K562 (cell line): ENCODE data around the gene PLCB4. TPM values are rescaled to one million over a fixed set of nuclear protein-coding genes. Genes with fewer than 3 reads are reported as not detected.

ENCODE experiments used
- ATAC-seq: fragments of 200-7000 bp; cut with Tn5 transposase; 3 replicates; pipeline ENCODE4 v1.9.1; 2020; ENCODE audit warnings: moderate library complexity
- BruUV-seq: library from RNA; stranded (reverse); fragments of 400-500 nt; replicated peaks from 2 replicates; lab custom pipeline; 2021; lab: Mats Ljungman, UMichigan
- CTCF ChIA-PET: fragments of 300-600 bp; formaldehyde crosslinking; extraction: SDS; loops from one replicate; lab custom pipeline; 2021; ENCODE audit warnings: low intra/inter-chr PET ratio; lab: Yijun Ruan, JAX
- POLR2A ChIA-PET: fragments of 300-600, 350-650 bp; sonication (Branson Sonifier 250); formaldehyde crosslinking; extraction: SDS; loops from one replicate; lab custom pipeline; 2021; ENCODE audit warnings: antibody characterized with exemption, inconsistent platforms; lab: Yijun Ruan, JAX
- DNase-seq, 4 experiments: peaks; one replicate each; pipeline versions ENCODE4 v3.0.0 to v3.0.0-alpha.2; 2011 to 2018; ENCODE audit warnings: low spot score in 3 of 4, mixed read lengths in 3 of 4; ENCODE audit errors: extremely low read depth in 1 of 4
- FAIRE-seq: peaks from 2 replicates; lab custom pipeline; 2011; peaks lifted over from hg19 to GRCh38; lab: Jason Lieb, UNC
- H2AFZ ChIP-seq: 2 replicates; pipeline ENCODE4 v1.6.0; 2011; ENCODE audit warnings: low read depth, low read length, control low read depth, inconsistent platforms
- H3K27ac ChIP-seq: fragments of 200-600 bp; 3 replicates; pipeline ENCODE4 v1.8.0; 2011; ENCODE audit warnings: low read depth, mild to moderate bottlenecking, control low read depth, inconsistent platforms, low read length, moderate library complexity, mixed read lengths; ENCODE audit errors: extremely low read depth
- H3K27me3 ChIP-seq, 2 experiments: fragments of 300-600 bp in 1 of 2; 2 replicates in 1 of 2; 3 replicates in 1 of 2; pipeline versions ENCODE4 v1.6.0 to v1.8.0; 2011; ENCODE audit warnings: inconsistent platforms in 2 of 2, low read length in 2 of 2, mild to moderate bottlenecking in 1 of 2, mixed read lengths in 1 of 2, moderate library complexity in 1 of 2; ENCODE audit not compliant: control insufficient read depth in 2 of 2, insufficient read depth in 2 of 2
- H3K36me3 ChIP-seq: fragments of 300-600 bp; 3 replicates; pipeline ENCODE4 v1.8.0; 2011; ENCODE audit warnings: mild to moderate bottlenecking, low read length, inconsistent platforms; ENCODE audit not compliant: control insufficient read depth, insufficient read depth
- H3K4me1 ChIP-seq, 2 experiments: fragments of 200-600 bp in 1 of 2; replicated peaks in 1 of 2; 2 replicates in 1 of 2; 3 replicates in 1 of 2; pipeline versions ENCODE4 v1.5.1 to v1.8.0; 2011; ENCODE audit warnings: inconsistent platforms in 2 of 2, low read length in 2 of 2, mild to moderate bottlenecking in 1 of 2, mixed read lengths in 1 of 2, moderate library complexity in 1 of 2; ENCODE audit not compliant: control insufficient read depth in 2 of 2, insufficient read depth in 2 of 2
- H3K4me2 ChIP-seq: 2 replicates; pipeline ENCODE4 v1.6.1; 2011; ENCODE audit warnings: low read length, control low read depth, inconsistent platforms, mixed read lengths; ENCODE audit not compliant: insufficient read depth
- H3K4me3 ChIP-seq: fragments of 200-600 bp; sonication (generic), shearing (Covaris generic); 2 replicates; pipeline ENCODE4 v1.5.1; 2016; ENCODE audit warnings: control low read depth, inconsistent platforms
- H3K79me2 ChIP-seq: fragments of 200-600 bp; 3 replicates; pipeline ENCODE4 v1.8.0; 2011; ENCODE audit warnings: low read length, inconsistent platforms; ENCODE audit not compliant: control insufficient read depth, insufficient read depth
- H3K9ac ChIP-seq, 2 experiments: 2 replicates each; pipeline versions ENCODE4 v1.6.0 to v1.6.1; 2011; ENCODE audit warnings: low read depth in 2 of 2, low read length in 2 of 2, control low read depth in 1 of 2, inconsistent platforms in 1 of 2, mild to moderate bottlenecking in 1 of 2, mixed read lengths in 1 of 2; ENCODE audit not compliant: insufficient read depth in 1 of 2
- H3K9me1 ChIP-seq: one replicate; pipeline ENCODE4 v1.6.0; 2011; ENCODE audit warnings: inconsistent platforms, mild to moderate bottlenecking, low read length, moderate library complexity; ENCODE audit not compliant: control insufficient read depth, insufficient read depth
- H3K9me3 ChIP-seq: replicated peaks from 2 replicates; pipeline ENCODE4 v1.5.1; 2011; ENCODE audit warnings: low read depth, low read length, inconsistent platforms; ENCODE audit not compliant: control insufficient read depth, insufficient read depth
- H4K20me1 ChIP-seq: replicated peaks from 2 replicates; pipeline ENCODE4 v1.6.1; 2011; ENCODE audit warnings: low read length, inconsistent platforms, mixed read lengths; ENCODE audit not compliant: control insufficient read depth, insufficient read depth
- CCAR2 ChIP-seq: fragments of 200-400 bp; formaldehyde crosslinking; IDR thresholded peaks from 2 replicates; pipeline ENCODE4 v1.6.1; 2017; ENCODE audit warnings: mild to moderate bottlenecking, low read depth, low read length
- EP300 ChIP-seq: IDR thresholded peaks from 2 replicates; pipeline ENCODE4 v1.6.1; 2012; ENCODE audit warnings: low read length, improper control_type of control experiment
- MEF2A ChIP-seq: IDR thresholded peaks from 2 replicates; pipeline ENCODE4 v1.6.1; 2011; ENCODE audit warnings: low read depth, mild to moderate bottlenecking, low read length, moderate library complexity; ENCODE audit not compliant: control insufficient read depth
- PHB ChIP-seq: fragments of 250-450 bp; sonication (Bioruptor Pico); IDR thresholded peaks from 2 replicates; pipeline ENCODE4 v1.5.0; 2021
- SPI1 ChIP-seq: IDR thresholded peaks from 2 replicates; pipeline ENCODE4 v1.6.1; 2011; ENCODE audit warnings: low read depth, low read length, control low read depth, borderline replicate concordance
- SRSF9 ChIP-seq: fragments of 200-400 bp; formaldehyde crosslinking; IDR thresholded peaks from 2 replicates; pipeline ENCODE4 v1.6.1; 2017; ENCODE audit warnings: low read depth, low read length, borderline replicate concordance
- TCF3 ChIP-seq: sonication (generic); formaldehyde crosslinking; IDR thresholded peaks from 2 replicates; pipeline ENCODE4 v1.4.0; 2020; ENCODE audit warnings: mild to moderate bottlenecking, missing genetic modification reagents
- TRIM24 ChIP-seq, 2 experiments: fragments of 450-650 bp; IDR thresholded peaks; 2 replicates each; pipeline ENCODE4 v1.6.1; 2016
- XRCC5 ChIP-seq: fragments of 200-400 bp; formaldehyde crosslinking; IDR thresholded peaks from 2 replicates; pipeline ENCODE4 v1.6.1; 2017; ENCODE audit warnings: low read depth, mild to moderate bottlenecking, low read length
- ZC3H11A ChIP-seq: IDR thresholded peaks from 2 replicates; pipeline ENCODE4 v1.6.1; 2012; ENCODE audit warnings: low read depth, low read length, improper control_type of control experiment
- ZNF324 ChIP-seq: fragments of 250-450 bp; sonication (Bioruptor Pico); IDR thresholded peaks from 2 replicates; pipeline ENCODE4 v1.4.0; 2020; ENCODE audit warnings: mild to moderate bottlenecking
- WGBS: fragments of 100-300 bp; shearing (Covaris generic); methylation state at CpG from one replicate; pipeline ENCODE4 v1.1.6; 2016; ENCODE audit warnings: low coverage, mixed read lengths; ENCODE audit not compliant: insufficient coverage; ENCODE audit errors: missing lambda C conversion rate; 5-methylcytosine and 5-hydroxymethylcytosine counted together
- in situ Hi-C: fragments of 300-500 bp; cut with MboI; formaldehyde crosslinking; loops from 4 replicates; pipeline ENCODE4 v1.15.0; 2018; ENCODE audit warnings: inconsistent platforms, mixed read lengths
- intact Hi-C: fragments of 100-400 bp; cut with micrococcal nuclease; formaldehyde crosslinking; loops from 2 replicates; pipeline ENCODE4 v1.14.2; 2022
- polyA plus RNA-seq, 8 experiments: library from polyadenylated mRNA; depleted of rRNA in 4 of 8; stranded (reverse) in 5 of 8; unstranded in 3 of 8; fragments of >200 nt; fragmentation: Nextera tagmentation in 2 of 8; fragmentation: Illumina TruSeq in 1 of 8; extraction: Ambion mirVana in 2 of 8; extraction: Trizol in 1 of 8; gene quantifications; 2 replicates each; pipeline versions ENCODE4 v1.2.1 to v1.2.3, GENCODE V29; 2011 to 2014; ENCODE audit warnings: inconsistent platforms in 1 of 8, missing spikeins in 1 of 8
- total RNA-seq, 7 experiments: library from RNA; depleted of rRNA in 6 of 7; stranded (reverse); fragments of >200 nt in 6 of 7; fragmentation: Illumina TruSeq in 2 of 7; extraction: Trizol in 2 of 7; gene quantifications; 2 replicates each; pipeline versions ENCODE4 v1.2.1 to v1.2.3, GENCODE V29; 2011 to 2021; ENCODE audit warnings: low replicate concordance in 1 of 7
- TF ChIP-seq, protein P1 (sequence below): sonication (generic); formaldehyde crosslinking; IDR thresholded peaks from 2 replicates; pipeline ENCODE4 v1.8.1; 2023; ENCODE audit warnings: mild to moderate bottlenecking, missing genetic modification reagents
- TF ChIP-seq, protein P2 (sequence below): IDR thresholded peaks from 3 replicates; pipeline ENCODE4 v1.6.1; 2011; ENCODE audit warnings: borderline replicate concordance, mild to moderate bottlenecking; ENCODE audit not compliant: insufficient read length, insufficient read depth

The PLCB4 gene
- total and polyA plus RNA-seq, 9 of the 15 experiments (the other 6 are each of a cell fraction or from before 2014, with no cell fraction given): 0.20 to 2.9 (median 0.52) TPM

DNA sequence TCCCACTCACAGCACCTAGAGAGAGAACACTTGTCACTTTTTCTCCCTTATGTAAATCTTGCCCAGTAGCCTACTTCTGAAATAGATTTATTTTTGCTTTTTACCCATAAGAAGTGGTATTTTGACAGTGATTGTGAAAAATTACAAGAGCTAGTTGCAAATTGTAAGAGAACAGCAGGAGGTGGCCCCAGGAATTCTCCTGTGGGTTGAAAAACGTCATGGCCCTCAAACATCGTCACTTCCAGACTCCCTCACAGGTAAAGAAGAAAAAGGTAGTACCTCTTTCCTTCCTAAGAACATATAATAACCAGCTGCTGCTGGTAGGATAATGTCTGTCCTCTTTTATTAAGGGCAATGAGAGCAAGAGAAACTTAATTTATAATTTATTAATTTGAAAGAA is 376.0 kb downstream of the PLCB4 start:
- WGBS: 0% methylated on average over 2 of the region's 2 CpGs
- no peaks in the 10 kb centered on the region for H3K27me3 ChIP-seq
- no peaks in the 10 kb centered on the region for H3K36me3 ChIP-seq
- in situ Hi-C loops (no loop called here), intact Hi-C loops (no loop called here)
- FAIRE-seq (no peak), DNase-seq (no peak), ATAC-seq (no peak)
- H3K9ac ChIP-seq: no peak overlapping the region
- no peaks in the 10 kb centered on the region for H3K9me3 ChIP-seq
- TF ChIP-seq XRCC5 (no peak), CCAR2 (no peak), MEF2A (no peak), SRSF9 (no peak), TCF3 (CRISPR knock-in tag) (no peak), PHB (CRISPR knock-in tag) (no peak), TRIM24 (IDR thresholded peaks at IDR 0.05) (no peak), ZNF324 (CRISPR knock-in tag) (no peak), SPI1 (no peak), ZC3H11A (no peak), EP300 (no peak)
- TF ChIP-seq, protein P1, sequence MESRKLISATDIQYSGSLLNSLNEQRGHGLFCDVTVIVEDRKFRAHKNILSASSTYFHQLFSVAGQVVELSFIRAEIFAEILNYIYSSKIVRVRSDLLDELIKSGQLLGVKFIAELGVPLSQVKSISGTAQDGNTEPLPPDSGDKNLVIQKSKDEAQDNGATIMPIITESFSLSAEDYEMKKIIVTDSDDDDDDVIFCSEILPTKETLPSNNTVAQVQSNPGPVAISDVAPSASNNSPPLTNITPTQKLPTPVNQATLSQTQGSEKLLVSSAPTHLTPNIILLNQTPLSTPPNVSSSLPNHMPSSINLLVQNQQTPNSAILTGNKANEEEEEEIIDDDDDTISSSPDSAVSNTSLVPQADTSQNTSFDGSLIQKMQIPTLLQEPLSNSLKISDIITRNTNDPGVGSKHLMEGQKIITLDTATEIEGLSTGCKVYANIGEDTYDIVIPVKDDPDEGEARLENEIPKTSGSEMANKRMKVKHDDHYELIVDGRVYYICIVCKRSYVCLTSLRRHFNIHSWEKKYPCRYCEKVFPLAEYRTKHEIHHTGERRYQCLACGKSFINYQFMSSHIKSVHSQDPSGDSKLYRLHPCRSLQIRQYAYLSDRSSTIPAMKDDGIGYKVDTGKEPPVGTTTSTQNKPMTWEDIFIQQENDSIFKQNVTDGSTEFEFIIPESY (CRISPR knock-in tag): no peak
- TF ChIP-seq, protein P2, sequence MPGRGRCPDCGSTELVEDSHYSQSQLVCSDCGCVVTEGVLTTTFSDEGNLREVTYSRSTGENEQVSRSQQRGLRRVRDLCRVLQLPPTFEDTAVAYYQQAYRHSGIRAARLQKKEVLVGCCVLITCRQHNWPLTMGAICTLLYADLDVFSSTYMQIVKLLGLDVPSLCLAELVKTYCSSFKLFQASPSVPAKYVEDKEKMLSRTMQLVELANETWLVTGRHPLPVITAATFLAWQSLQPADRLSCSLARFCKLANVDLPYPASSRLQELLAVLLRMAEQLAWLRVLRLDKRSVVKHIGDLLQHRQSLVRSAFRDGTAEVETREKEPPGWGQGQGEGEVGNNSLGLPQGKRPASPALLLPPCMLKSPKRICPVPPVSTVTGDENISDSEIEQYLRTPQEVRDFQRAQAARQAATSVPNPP: no peak
- H3K9me1 ChIP-seq: no peaks in the 10 kb centered on the region
- no peak overlapping the region for H3K4me2 ChIP-seq
- CTCF ChIA-PET: no interaction called here
- H2AFZ ChIP-seq: no peak overlapping the region
- BruUV-seq: no TSS peak
- no peaks in the 10 kb centered on the region for H4K20me1 ChIP-seq
- no peaks in the 10 kb centered on the region for H3K4me1 ChIP-seq
- H3K4me3 ChIP-seq: no peak overlapping the region
- POLR2A ChIA-PET: no interaction called here
- H3K27ac ChIP-seq: no peak overlapping the region
- no peaks in the 10 kb centered on the region for H3K79me2 ChIP-seq
